Activated CD4-positive, alpha-beta T cell treated with anti-CD3 and anti-CD28 coated beads, Interleukin-2, amount 50 U/mL, for 48 hours (primary cell): ENCODE data around the gene OR2B2.

Experiments used
- DNase-seq, 2 experiments: peaks; one replicate each; pipeline ENCODE4 v3.0.0-alpha.2; 2020

Gene OR2B2

DNA sequence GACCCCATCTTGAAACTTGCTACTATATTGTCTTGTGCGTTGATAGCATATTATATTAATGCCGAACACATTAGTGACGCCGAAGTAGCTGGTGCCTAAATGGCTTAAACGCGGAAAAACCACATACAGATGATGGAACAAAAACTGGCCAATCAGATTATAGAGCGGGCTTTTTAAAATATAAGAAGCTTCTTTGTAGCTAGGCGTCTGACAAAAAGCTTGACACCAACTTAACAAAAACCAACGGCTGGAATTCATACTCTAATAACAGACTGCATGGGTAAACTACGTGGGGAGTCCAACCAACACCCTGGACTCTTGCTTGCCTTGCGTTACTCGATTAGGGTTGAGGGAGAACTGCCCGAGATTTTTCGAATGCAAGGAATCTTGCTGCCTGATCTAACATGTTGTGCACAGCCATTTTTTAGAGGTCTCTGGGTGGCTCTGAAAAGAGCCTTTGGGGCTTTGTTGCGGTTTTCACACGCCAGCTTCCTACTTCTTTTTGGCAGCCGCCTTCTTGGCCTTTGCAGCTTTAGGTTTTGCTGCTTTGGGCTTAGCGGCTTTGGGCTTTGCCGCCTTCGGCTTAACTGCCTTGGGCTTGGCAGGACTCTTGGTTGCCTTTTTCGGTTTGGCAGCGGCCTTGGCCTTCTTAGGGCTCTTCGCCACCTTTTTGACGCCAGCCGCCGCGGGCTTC lies 45.7 kb downstream of the OR2B2 start:
- DNase-seq, result peak; percentile 67 to 74

DNA sequence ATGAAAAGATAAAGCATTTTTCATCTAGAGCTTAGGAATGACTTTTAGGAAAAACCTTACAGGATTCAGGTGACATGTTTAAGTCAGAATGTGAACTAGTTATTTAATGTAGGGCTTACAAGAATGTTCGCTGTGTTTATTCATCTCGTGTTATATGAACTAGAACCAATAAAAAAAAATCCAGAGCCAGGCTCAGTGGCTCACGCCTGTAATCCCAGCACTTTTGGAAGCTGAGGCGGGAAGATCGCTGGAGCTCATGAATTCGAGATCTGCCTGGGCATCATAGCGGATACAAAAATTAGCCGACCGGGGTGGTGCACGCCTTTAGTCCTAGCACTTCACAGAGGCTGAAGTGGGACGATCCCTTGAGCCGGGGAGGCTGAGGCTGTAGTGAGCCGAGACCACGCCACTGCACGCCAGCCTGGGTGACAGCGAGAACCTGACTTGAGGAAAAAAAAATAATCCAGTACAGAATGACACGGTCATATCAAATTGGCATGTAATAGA lies 46.3 kb downstream of the OR2B2 start:
- DNase-seq, result peak; percentile 55 to 63

- DNase-seq, result peak; percentile 66 to 76
Observed at GRCh38 chr6:27864906-27865849, 47.0 kb downstream of the OR2B2 start.

GRCh38 chr6:27863962-27864905 lies 48.0 kb downstream of the OR2B2 start:
- DNase-seq, result peak; percentile 33 to 45

- no peak for DNase-seq
Observed at GRCh38 chr6:27862396-27863066, 49.7 kb downstream of the OR2B2 start.

GRCh38 chr6:27861861-27862260 lies 50.3 kb downstream of the OR2B2 start:
- DNase-seq, result no peak

DNA sequence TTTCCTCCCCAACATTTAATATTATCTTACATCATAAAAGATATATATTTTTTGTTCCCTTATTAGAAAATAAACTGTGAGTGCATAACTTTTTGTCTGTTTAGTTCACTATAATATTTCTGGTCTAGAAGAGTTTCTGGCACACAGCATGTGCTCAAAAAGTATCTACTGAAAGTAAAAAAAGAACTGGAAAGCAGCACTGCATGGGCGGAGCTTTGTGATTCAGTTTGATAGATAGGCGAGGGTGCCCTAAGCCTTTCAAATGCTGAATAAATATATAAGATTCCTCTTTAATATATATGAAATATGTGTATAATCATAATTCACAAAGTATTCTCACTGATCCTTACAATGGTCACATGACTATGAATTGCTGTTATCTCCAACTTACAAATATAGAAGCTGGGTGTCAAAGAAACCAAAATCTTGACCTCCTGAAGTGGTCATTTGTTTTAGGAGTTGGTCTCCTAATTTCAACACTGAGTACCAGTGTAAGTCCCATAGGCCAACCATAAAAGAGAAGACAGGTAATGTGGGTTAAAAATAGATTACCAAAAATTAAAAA lies 50.8 kb downstream of the OR2B2 start:
- no peak for DNase-seq
